Right ventricle myocardium superior (tissue), 1 donor: ENCODE results near the gene TMEM41B. TPM values are rescaled to one million over a fixed set of nuclear protein-coding genes. Genes with fewer than 3 reads are reported as not detected.
A peak's percentile ranks its signal among the peaks of the same experiment; 100 is the strongest.
"Not testable (repeated sequence)": the region's sequence is repeated elsewhere in the genome, so short reads cannot be mapped to it uniquely, and the experiment has no call there.

Experiments used
- ATAC-seq: fragments of 200-7000 bp; cut with Tn5 transposase; one replicate; pipeline ENCODE4 v1.9.1; 2020; ENCODE audit warnings: mild to moderate bottlenecking; ENCODE audit not compliant: poor library complexity
- DNase-seq: peaks from one replicate; pipeline ENCODE4 v3.0.0-alpha.2; 2020
- intact Hi-C: fragments of 100-400 bp; cut with DNase I; formaldehyde crosslinking; loops from one replicate; pipeline ENCODE4 v1.11.2; 2022
- total RNA-seq: library from RNA; stranded (reverse); fragmentation: NEBNext Ultra II Directional; extraction: Animal tissue kit (Norgen Biotek cat#: 25700); gene quantifications from one replicate; pipeline ENCODE4 v1.2.1, GENCODE V29; 2021
- donor health status: DM: no; HTN: yes; CAD: no; lungs with severe emphysema.

The TMEM41B gene
- total RNA-seq, 1 donor from 2014 or later: 18.5 TPM

GRCh38 chr11:9265211-9266131 is 48.9 kb downstream of the TMEM41B start, which contains the start of gene DENND5A:
Gene DENND5A, minus strand, starts transcription at chr11:9265350. Its CDS starts 281 bp downstream, at chr11:9265069.
- peak; percentile 92 for DNase-seq
- intact Hi-C loops: no loop called here
- ATAC-seq: peak; percentile 94

DNA sequence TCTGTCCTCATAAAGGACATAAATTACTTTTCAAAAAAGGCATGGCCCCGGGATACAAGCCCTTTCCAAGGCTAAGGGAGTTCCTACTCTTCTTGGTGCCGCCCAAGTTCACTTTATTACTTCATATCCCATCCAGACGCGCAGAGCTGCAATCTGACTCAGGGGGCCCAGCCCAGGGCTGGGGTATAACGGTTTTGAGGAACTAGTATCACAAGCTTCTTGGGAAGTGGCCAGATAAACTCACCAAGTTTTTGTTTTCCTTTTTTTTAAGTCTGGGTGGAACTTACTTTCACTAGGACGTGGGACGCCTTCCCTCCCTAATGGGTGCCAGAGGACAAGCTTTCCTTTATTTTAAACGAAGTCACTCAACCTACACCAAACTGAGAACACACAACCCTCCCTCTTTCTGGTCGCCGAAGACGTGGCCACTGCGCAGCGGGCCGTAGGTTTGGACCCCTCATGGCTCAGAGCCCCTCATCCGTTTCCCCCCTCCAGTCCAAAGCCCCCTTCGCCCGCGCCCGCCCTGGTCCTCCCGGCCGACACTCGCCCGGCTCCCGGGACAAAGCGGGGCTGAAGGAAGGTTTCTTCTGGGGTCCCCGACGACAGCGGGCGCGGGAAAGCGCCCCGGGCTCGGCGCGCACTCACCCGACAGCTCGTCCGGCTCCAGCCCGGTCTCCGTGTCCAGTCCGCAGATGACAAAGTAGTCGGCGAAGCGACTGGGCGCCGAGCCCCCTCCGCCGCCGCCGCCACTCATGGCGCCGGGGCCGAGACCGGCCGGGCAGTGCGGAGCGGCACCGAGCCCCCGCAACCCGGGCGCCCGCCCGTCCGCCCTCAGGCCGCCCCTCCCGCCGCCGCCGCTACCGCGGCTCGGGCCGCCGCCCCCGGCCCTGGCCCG is 49.8 kb downstream of the TMEM41B start:
- peak; percentile 75 for ATAC-seq
- peak; percentile 80 for DNase-seq
- intact Hi-C loops: loop anchor here (5.0 kb wide), 1 partner anchor 47 kb away; no protein-coding TSS in a partner anchor

- DNase-seq (no peak), ATAC-seq (peak; percentile 7)
- intact Hi-C loops: loop anchor here (5.0 kb wide), 1 partner anchor 47 kb away; no protein-coding TSS in a partner anchor
These were observed 50.5 kb downstream of the TMEM41B start for GRCh38 chr11:9263840-9264315.

DNA sequence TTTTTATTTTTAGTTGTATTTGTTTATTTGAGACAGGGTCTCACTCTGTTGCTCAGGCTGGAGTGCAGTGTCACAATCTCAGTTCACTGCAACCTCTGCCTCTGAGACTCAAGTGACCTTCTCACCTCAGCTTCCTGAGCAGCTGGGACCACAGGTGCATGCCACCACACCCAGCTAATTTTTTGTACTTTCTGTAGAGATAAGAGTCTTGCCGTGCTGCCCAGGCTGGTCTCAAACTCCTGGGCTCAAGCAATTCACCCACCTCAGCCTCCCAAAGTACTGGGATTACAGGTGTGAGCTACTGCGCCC is 53.6 kb downstream of the TMEM41B start:
- ATAC-seq, DNase-seq: not testable (repeated sequence)
- intact Hi-C loops: loop anchor here (5.0 kb wide), 1 partner anchor 43 kb away; no protein-coding TSS in a partner anchor

DNA sequence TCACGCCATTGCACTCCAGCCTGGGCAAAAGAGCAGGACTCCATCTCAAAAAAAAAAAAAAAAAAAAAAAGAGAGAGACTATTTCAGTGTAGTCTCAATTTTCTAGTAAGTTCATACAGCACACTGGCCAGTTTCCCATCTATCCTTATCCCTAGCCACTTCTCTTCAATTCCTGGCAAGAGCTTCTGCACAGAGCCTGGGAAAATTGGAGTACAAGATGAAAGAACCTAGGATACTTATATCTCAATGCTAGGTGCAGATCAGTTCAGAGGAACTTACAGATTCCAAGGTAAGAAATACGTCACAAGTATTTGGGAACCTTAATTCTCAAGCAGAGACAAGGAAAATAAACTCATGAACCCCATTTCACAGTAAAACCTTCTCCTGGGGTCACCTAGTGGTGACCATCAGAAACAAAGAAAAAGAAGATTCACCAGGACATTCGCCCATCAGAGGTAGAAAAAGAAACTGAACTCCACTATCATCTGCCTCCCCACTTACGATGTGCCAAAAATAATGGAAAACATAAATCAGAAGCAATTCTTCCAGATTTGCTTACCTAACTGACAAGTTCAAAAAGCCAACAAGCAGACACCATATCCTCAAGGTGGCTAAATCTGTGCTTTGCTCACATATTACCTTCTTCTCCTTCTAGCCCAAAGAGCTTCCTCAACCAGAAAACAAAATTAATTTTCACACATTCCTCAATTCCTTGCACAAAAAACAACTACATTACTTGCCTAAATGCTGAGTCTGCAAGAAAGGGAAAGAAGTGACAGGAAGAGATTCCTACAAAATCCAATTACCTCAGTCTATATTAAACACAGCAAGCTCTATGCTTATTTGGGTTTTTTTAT is 54.2 kb downstream of the TMEM41B start:
- intact Hi-C loops: loop anchor here (5.0 kb wide), 1 partner anchor 43 kb away; no protein-coding TSS in a partner anchor
- DNase-seq (no peak), ATAC-seq (no peak)

GRCh38 chr11:9258279-9258678 is 56.1 kb downstream of the TMEM41B start:
- not testable (repeated sequence) for DNase-seq, ATAC-seq

DNA sequence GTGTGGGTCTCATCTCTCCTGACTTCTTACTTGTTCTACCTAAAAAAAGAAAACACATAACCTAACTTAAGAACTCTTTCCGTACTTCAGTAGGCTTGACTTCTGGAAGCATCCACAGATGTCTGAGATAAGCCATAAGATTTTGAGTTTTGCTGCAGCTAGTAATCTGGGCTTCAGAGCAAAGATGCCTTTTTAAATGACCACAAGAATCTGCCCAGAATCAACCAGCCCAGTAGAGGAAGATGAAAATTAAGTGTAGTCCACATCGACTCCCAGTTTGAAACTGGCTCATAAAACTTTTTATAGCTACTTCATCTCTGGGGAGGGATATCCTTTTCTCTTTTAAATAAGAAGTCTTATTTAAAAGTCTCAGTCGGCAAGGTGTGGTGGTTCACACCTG is 60.0 kb downstream of the TMEM41B start:
- DNase-seq (no peak), ATAC-seq (no peak)
- intact Hi-C loops: no loop called here

More at GRCh38 chr11:9258279-9258678, 56.1 kb downstream of the TMEM41B start:
- intact Hi-C loops: not testable (repeated sequence)

- ATAC-seq (peak; percentile 9), DNase-seq (no peak)
- intact Hi-C loops: no loop called here
These were observed 61.3 kb downstream of the TMEM41B start for GRCh38 chr11:9253086-9253485.

DNA sequence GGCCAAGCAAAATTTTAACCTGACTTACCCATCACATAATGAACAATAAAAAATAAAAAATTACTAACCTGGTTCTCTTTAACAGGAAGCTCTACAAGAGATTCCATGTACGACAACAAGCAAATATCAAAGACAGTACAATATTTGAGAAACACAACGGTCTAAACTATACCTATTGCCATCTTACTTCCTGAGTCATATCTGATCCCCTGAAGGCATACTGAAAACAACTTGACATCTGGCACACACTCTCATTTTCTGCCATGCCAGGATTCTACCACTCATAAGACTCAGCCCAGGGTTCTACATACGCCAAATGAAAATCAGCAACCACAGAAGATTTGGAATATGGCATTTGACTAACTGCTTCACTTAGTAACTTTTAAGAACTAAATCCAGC is 63.1 kb downstream of the TMEM41B start:
- intact Hi-C loops: no loop called here
- DNase-seq (no peak), ATAC-seq (no peak)

- intact Hi-C loops: no loop called here
- no peak for ATAC-seq
- no peak for DNase-seq
These were observed 64.2 kb downstream of the TMEM41B start for GRCh38 chr11:9250139-9250582.

GRCh38 chr11:9249252-9249651 is 65.1 kb downstream of the TMEM41B start:
- ATAC-seq (no peak), DNase-seq (no peak)
- intact Hi-C loops: no loop called here

- DNase-seq: no peak
These were observed 66.5 kb downstream of the TMEM41B start for GRCh38 chr11:9247863-9248262.

GRCh38 chr11:9236242-9236641 is 78.2 kb downstream of the TMEM41B start:
- ATAC-seq, intact Hi-C loops, DNase-seq: not testable (repeated sequence)

More at GRCh38 chr11:9247863-9248262, 66.5 kb downstream of the TMEM41B start:
- ATAC-seq: no peak
- intact Hi-C loops: no loop called here

DNA sequence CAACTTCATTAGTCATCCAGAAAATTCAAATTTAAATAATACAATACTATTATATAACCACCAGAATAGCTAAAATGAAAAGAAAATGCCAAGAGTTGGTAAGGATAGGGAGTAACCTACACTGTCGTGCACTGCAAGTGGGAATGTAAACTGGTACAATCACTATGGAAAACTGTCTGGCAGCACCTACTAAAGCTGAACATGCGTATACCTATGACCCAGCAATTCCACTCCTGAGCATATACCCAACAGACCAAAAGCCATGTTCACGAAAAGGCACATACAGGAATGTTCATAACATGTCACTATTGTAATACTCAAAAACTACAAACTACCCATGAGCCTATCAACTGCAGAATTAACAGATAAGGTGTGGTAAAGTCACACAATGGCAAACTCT is 81.9 kb downstream of the TMEM41B start:
- intact Hi-C loops: no loop called here
- no peak for ATAC-seq
- DNase-seq: no peak

DNA sequence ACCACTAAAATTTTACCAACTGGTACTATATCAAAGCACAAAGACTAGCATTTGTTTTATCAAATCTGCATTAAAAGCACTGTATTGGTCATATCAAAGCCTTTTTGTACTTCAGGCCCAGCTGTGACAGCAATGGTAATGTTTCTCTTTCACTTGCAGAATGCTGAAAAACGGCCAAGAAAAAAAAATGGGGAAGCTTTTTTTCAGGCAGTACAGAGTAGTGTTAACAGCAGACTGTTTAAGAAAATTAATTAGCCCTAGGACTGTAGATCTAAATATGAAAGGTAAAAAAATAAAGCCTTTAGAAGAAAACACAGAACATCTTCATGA is 82.6 kb downstream of the TMEM41B start:
- intact Hi-C loops: no loop called here

More for the DNA sequence above, 82.6 kb downstream of the TMEM41B start:
- DNase-seq (no peak), ATAC-seq (peak; percentile 81)
